GM23338 (cell line): ENCODE measurements around the gene CMSS1. TPM values are rescaled to one million over a fixed set of nuclear protein-coding genes. Genes with fewer than 3 reads are reported as not detected.

Experiments used
- EZH2phosphoT487 ChIP-seq: fragments of 200-600 bp; sonication (generic); IDR thresholded peaks from one replicate; pipeline ENCODE4 v1.8.1; 2018; ENCODE audit warnings: antibody characterized with exemption; ENCODE audit not compliant: unreplicated experiment
- STAT1 ChIP-seq: IDR thresholded peaks from one replicate; pipeline ENCODE4 v1.6.1; 2016; ENCODE audit warnings: antibody characterized with exemption; ENCODE audit not compliant: unreplicated experiment
- polyA plus RNA-seq: library from polyadenylated mRNA; unstranded; fragments of >200 nt; fragmentation: Nextera tagmentation; extraction: Ambion mirVana; gene quantifications from 2 replicates; pipeline ENCODE4 v1.2.1, GENCODE V29; 2016
- total RNA-seq: library from RNA; depleted of rRNA; stranded (reverse); fragments of >200 nt; shearing (Covaris generic); gene quantifications from 2 replicates; pipeline ENCODE4 v1.2.3, GENCODE V29; 2014
- TF ChIP-seq, protein P1 (sequence below): fragments of 250-450 bp; sonication (Bioruptor Pico); IDR thresholded peaks from 2 replicates; pipeline ENCODE4 v1.5.0; 2020; ENCODE audit warnings: mild to moderate bottlenecking, moderate library complexity
- TF ChIP-seq, protein P2 (sequence below): IDR thresholded peaks from 2 replicates; pipeline ENCODE4 v1.6.1; 2016; ENCODE audit warnings: antibody characterized with exemption
- TF ChIP-seq, protein P3 (sequence below), 2 experiments: fragments of 200-600 bp in 1 of 2; sonication (generic) in 1 of 2; conservative IDR thresholded peaks; 2 replicates each; pipeline versions ENCODE4 v1.5.1 to v1.6.1; 2016 to 2017; ENCODE audit warnings: antibody characterized with exemption in 2 of 2, low read depth in 2 of 2, mild to moderate bottlenecking in 2 of 2, moderate library complexity in 1 of 2

The CMSS1 gene
- total and polyA plus RNA-seq, 2 experiments from 2014 or later = 39.4 to 187 TPM

DNA sequence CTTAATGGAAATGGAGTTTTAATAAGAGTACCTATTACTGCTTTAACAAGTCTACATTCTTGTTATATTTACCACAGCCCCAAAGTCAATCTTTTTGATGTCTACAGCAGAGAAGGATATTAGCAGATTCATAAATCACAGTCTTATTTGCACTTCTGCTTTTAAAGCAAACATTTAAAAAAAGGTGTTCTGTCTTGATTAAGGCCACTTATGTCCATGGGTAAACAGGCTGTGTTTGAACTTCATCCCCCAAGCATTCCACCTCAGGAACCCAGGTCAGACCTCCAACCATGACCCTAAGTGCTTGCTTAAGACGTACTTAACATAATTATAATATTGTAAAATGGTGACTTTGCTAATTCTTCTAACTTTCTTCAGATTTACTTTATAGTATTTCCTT is 113.4 kb downstream of the CMSS1 start (continued):
- TF ChIP-seq, protein P1, sequence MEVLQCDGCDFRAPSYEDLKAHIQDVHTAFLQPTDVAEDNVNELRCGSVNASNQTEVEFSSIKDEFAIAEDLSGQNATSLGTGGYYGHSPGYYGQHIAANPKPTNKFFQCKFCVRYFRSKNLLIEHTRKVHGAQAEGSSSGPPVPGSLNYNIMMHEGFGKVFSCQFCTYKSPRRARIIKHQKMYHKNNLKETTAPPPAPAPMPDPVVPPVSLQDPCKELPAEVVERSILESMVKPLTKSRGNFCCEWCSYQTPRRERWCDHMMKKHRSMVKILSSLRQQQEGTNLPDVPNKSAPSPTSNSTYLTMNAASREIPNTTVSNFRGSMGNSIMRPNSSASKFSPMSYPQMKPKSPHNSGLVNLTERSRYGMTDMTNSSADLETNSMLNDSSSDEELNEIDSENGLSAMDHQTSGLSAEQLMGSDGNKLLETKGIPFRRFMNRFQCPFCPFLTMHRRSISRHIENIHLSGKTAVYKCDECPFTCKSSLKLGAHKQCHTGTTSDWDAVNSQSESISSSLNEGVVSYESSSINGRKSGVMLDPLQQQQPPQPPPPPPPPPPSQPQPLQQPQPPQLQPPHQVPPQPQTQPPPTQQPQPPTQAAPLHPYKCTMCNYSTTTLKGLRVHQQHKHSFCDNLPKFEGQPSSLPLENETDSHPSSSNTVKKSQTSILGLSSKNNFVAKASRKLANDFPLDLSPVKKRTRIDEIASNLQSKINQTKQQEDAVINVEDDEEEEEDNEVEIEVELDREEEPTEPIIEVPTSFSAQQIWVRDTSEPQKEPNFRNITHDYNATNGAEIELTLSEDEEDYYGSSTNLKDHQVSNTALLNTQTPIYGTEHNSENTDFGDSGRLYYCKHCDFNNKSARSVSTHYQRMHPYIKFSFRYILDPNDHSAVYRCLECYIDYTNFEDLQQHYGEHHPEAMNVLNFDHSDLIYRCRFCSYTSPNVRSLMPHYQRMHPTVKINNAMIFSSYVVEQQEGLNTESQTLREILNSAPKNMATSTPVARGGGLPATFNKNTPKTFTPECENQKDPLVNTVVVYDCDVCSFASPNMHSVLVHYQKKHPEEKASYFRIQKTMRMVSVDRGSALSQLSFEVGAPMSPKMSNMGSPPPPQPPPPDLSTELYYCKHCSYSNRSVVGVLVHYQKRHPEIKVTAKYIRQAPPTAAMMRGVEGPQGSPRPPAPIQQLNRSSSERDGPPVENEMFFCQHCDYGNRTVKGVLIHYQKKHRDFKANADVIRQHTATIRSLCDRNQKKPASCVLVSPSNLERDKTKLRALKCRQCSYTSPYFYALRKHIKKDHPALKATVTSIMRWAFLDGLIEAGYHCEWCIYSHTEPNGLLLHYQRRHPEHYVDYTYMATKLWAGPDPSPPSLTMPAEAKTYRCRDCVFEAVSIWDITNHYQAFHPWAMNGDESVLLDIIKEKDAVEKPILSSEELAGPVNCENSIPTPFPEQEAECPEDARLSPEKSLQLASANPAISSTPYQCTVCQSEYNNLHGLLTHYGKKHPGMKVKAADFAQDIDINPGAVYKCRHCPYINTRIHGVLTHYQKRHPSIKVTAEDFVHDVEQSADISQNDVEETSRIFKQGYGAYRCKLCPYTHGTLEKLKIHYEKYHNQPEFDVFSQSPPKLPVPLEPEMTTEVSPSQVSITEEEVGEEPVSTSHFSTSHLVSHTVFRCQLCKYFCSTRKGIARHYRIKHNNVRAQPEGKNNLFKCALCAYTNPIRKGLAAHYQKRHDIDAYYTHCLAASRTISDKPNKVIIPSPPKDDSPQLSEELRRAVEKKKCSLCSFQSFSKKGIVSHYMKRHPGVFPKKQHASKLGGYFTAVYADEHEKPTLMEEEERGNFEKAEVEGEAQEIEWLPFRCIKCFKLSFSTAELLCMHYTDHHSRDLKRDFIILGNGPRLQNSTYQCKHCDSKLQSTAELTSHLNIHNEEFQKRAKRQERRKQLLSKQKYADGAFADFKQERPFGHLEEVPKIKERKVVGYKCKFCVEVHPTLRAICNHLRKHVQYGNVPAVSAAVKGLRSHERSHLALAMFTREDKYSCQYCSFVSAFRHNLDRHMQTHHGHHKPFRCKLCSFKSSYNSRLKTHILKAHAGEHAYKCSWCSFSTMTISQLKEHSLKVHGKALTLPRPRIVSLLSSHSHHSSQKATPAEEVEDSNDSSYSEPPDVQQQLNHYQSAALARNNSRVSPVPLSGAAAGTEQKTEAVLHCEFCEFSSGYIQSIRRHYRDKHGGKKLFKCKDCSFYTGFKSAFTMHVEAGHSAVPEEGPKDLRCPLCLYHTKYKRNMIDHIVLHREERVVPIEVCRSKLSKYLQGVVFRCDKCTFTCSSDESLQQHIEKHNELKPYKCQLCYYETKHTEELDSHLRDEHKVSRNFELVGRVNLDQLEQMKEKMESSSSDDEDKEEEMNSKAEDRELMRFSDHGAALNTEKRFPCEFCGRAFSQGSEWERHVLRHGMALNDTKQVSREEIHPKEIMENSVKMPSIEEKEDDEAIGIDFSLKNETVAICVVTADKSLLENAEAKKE = no peak
- TF ChIP-seq STAT1 (no peak), EZH2phosphoT487 (no peak)
- TF ChIP-seq, protein P2, sequence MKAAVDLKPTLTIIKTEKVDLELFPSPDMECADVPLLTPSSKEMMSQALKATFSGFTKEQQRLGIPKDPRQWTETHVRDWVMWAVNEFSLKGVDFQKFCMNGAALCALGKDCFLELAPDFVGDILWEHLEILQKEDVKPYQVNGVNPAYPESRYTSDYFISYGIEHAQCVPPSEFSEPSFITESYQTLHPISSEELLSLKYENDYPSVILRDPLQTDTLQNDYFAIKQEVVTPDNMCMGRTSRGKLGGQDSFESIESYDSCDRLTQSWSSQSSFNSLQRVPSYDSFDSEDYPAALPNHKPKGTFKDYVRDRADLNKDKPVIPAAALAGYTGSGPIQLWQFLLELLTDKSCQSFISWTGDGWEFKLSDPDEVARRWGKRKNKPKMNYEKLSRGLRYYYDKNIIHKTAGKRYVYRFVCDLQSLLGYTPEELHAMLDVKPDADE = no peak
- TF ChIP-seq, protein P3, sequence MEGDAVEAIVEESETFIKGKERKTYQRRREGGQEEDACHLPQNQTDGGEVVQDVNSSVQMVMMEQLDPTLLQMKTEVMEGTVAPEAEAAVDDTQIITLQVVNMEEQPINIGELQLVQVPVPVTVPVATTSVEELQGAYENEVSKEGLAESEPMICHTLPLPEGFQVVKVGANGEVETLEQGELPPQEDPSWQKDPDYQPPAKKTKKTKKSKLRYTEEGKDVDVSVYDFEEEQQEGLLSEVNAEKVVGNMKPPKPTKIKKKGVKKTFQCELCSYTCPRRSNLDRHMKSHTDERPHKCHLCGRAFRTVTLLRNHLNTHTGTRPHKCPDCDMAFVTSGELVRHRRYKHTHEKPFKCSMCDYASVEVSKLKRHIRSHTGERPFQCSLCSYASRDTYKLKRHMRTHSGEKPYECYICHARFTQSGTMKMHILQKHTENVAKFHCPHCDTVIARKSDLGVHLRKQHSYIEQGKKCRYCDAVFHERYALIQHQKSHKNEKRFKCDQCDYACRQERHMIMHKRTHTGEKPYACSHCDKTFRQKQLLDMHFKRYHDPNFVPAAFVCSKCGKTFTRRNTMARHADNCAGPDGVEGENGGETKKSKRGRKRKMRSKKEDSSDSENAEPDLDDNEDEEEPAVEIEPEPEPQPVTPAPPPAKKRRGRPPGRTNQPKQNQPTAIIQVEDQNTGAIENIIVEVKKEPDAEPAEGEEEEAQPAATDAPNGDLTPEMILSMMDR (conservative IDR thresholded peaks at IDR 0.05; ENCODE audit: low read depth in 2 of 2) = no peak
